Embryonic facial prominence (tissue), 1 donor: ENCODE results near the gene ITGAX.

Source experiments
- DNase-seq: peaks from one replicate; pipeline ENCODE4 v3.0.0-alpha.2; 2016; ENCODE audit errors: extremely low spot score

The ITGAX gene

GRCh38 chr16:31373235-31373634 lies 18.3 kb downstream of the ITGAX start:
- DNase-seq: no peak

GRCh38 chr16:31375231-31375630 lies 20.3 kb downstream of the ITGAX start:
- DNase-seq: no peak

- no peak for DNase-seq
Observed at GRCh38 chr16:31376705-31377104, 21.7 kb downstream of the ITGAX start.

GRCh38 chr16:31377210-31377903 lies 22.4 kb downstream of the ITGAX start:
- no peak for DNase-seq

GRCh38 chr16:31380201-31380600 lies 25.2 kb downstream of the ITGAX start:
- DNase-seq: no peak

GRCh38 chr16:31382485-31383161 lies 27.6 kb downstream of the ITGAX start:
- DNase-seq: no peak

GRCh38 chr16:31385680-31386079 lies 30.7 kb downstream of the ITGAX start:
- no peak for DNase-seq

GRCh38 chr16:31386157-31386984 lies 31.4 kb downstream of the ITGAX start:
- DNase-seq: no peak

GRCh38 chr16:31388535-31388934 lies 33.6 kb downstream of the ITGAX start:
- DNase-seq: no peak

GRCh38 chr16:31390504-31391041 lies 35.6 kb downstream of the ITGAX start:
- DNase-seq: no peak

GRCh38 chr16:31393056-31393455 lies 38.1 kb downstream of the ITGAX start, which contains the start of gene ITGAD:
ITGAD (plus strand) TSS chr16:31393335; CDS start chr16:31393361, 26 bp downstream.
- no peak for DNase-seq

GRCh38 chr16:31395647-31396046 lies 40.7 kb downstream of the ITGAX start:
- no peak for DNase-seq

- DNase-seq: no peak
Observed at GRCh38 chr16:31397096-31397660, 42.2 kb downstream of the ITGAX start.

GRCh38 chr16:31397701-31398100 lies 42.7 kb downstream of the ITGAX start:
- DNase-seq: no peak

GRCh38 chr16:31400191-31400590 lies 45.2 kb downstream of the ITGAX start:
- DNase-seq: no peak

- no peak for DNase-seq
Observed at GRCh38 chr16:31401436-31401835, 46.5 kb downstream of the ITGAX start.

GRCh38 chr16:31402687-31403086 lies 47.7 kb downstream of the ITGAX start:
- DNase-seq: no peak

- DNase-seq: no peak
Observed at GRCh38 chr16:31403590-31404352, 48.8 kb downstream of the ITGAX start.

- no peak for DNase-seq
Observed at GRCh38 chr16:31404353-31405064, 49.5 kb downstream of the ITGAX start.

GRCh38 chr16:31407406-31407805 lies 52.4 kb downstream of the ITGAX start:
- DNase-seq: no peak
